DND-41 (cell line): ENCODE results near the gene PSMC4.

Experiments used
- EZH2 ChIP-seq: IDR thresholded peaks from 3 replicates; pipeline ENCODE4 v1.6.1; 2012; ENCODE audit warnings: borderline replicate concordance, low read depth, mild to moderate bottlenecking, moderate library complexity, low read length, inconsistent platforms; ENCODE audit not compliant: severe bottlenecking
- TF ChIP-seq, protein P1 (sequence below): IDR thresholded peaks from 2 replicates; pipeline ENCODE4 v1.5.1; 2012; ENCODE audit warnings: borderline replicate concordance, low read length, moderate library complexity, mild to moderate bottlenecking; ENCODE audit not compliant: poor library complexity, severe bottlenecking; ENCODE audit errors: extremely low read depth

DNA sequence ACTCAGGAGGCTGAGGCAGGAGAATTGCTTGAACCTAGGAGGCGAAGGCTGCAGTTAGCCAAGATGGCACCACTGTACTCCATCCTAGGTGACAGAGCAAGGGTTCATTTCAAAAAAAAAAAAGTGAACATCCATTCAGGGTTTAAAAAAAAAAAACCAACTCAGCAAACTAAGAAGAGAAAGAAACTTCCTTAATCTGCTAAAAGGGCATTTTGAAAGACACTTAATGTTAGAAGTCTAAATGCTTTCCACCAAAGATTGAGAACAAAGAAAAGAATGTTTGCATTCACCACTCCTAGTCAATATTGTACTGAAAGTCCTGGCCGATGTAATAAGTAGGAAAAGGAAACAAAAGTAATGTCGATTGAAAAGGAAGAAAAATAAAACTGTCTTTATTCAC, 7.1 kb upstream of the PSMC4 start:
- no peak for TF ChIP-seq EZH2
- TF ChIP-seq, protein P1, sequence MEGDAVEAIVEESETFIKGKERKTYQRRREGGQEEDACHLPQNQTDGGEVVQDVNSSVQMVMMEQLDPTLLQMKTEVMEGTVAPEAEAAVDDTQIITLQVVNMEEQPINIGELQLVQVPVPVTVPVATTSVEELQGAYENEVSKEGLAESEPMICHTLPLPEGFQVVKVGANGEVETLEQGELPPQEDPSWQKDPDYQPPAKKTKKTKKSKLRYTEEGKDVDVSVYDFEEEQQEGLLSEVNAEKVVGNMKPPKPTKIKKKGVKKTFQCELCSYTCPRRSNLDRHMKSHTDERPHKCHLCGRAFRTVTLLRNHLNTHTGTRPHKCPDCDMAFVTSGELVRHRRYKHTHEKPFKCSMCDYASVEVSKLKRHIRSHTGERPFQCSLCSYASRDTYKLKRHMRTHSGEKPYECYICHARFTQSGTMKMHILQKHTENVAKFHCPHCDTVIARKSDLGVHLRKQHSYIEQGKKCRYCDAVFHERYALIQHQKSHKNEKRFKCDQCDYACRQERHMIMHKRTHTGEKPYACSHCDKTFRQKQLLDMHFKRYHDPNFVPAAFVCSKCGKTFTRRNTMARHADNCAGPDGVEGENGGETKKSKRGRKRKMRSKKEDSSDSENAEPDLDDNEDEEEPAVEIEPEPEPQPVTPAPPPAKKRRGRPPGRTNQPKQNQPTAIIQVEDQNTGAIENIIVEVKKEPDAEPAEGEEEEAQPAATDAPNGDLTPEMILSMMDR = no peak
